ENCODE data around the gene MATR3. TPM values are rescaled to one million over a fixed set of nuclear protein-coding genes. Genes with fewer than 3 reads are reported as not detected.

The MATR3 gene
- total RNA-seq, 4 donors from 2014 or later: 155 to 222 (median 211) TPM

- DNase-seq (ENCODE audit: low spot score) (no peak), ATAC-seq (ENCODE audit: low FRiP score) (no peak)
- no peak for TF ChIP-seq CTCF (IDR thresholded peaks at IDR 0.05)
Observed at GRCh38 chr5:139283252-139284166, 10.0 kb upstream of the MATR3 start.

- ATAC-seq (ENCODE audit: low FRiP score) (no peak), DNase-seq (ENCODE audit: low spot score) (no peak)
- no peak for TF ChIP-seq CTCF (IDR thresholded peaks at IDR 0.05)
Observed at GRCh38 chr5:139284295-139284694, 9.2 kb upstream of the MATR3 start.

- DNase-seq (ENCODE audit: low spot score): no peak
- ATAC-seq (ENCODE audit: low FRiP score): no peak
- no peak for TF ChIP-seq CTCF (IDR thresholded peaks at IDR 0.05)
Observed at GRCh38 chr5:139285651-139286392, 7.7 kb upstream of the MATR3 start.

- DNase-seq (ENCODE audit: low spot score) (no peak), ATAC-seq (ENCODE audit: low FRiP score) (no peak)
- no peak for TF ChIP-seq CTCF (IDR thresholded peaks at IDR 0.05)
Observed at GRCh38 chr5:139287890-139288635, 5.5 kb upstream of the MATR3 start.

- DNase-seq (ENCODE audit: low spot score): no peak
- TF ChIP-seq CTCF (IDR thresholded peaks at IDR 0.05): no peak
- no peak for ATAC-seq (ENCODE audit: low FRiP score)
Observed at GRCh38 chr5:139291051-139291450, 2.5 kb upstream of the MATR3 start.

- ATAC-seq (ENCODE audit: low FRiP score) (no peak), DNase-seq (ENCODE audit: low spot score) (no peak)
- TF ChIP-seq CTCF (IDR thresholded peaks at IDR 0.05): no peak
Observed at GRCh38 chr5:139293202-139293506, 386 bp upstream of the MATR3 start.
